Fibroblast of lung (primary cell): ENCODE results near the gene GRAMD2B.

Experiments used
- CTCF ChIP-seq, 2 donors: IDR thresholded peaks in 1 of 2; conservative IDR thresholded peaks in 1 of 2; 1 replicate in 1 of 2; 2 replicates in 1 of 2; pipeline ENCODE4 v1.5.1; 2011 to 2012; ENCODE audit warnings: low read length in 2 of 2, control low read depth in 1 of 2, inconsistent platforms in 1 of 2, low read depth in 1 of 2, mild to moderate bottlenecking in 1 of 2
- EZH2 ChIP-seq: IDR thresholded peaks from 2 replicates; pipeline ENCODE4 v1.5.1; 2012; ENCODE audit warnings: low read length, control low read depth, mild to moderate bottlenecking; ENCODE audit errors: missing control alignments

- TF ChIP-seq CTCF (conservative IDR thresholded peaks at IDR 0.05 in 1 of 2, IDR thresholded peaks at IDR 0.05 in 1 of 2; ENCODE audit: low read depth in 1 of 2, low read length in 2 of 2): no peak
- TF ChIP-seq EZH2: no peak
Observed at GRCh38 chr5:126454535-126454934, 31.3 kb downstream of the GRAMD2B start.
